A673 (cell line): Measurements from ENCODE around the gene LY86. TPM values are rescaled to one million over a fixed set of nuclear protein-coding genes. Genes with fewer than 3 reads are reported as not detected.

ENCODE experiments used
- BruUV-seq: library from RNA; stranded (reverse); fragments of 400-500 nt; replicated peaks from 2 replicates; lab custom pipeline; 2021; lab: Mats Ljungman, UMichigan
- CTCF ChIA-PET: fragments of 300-600 bp; sonication (Branson Sonifier 250); formaldehyde crosslinking; loops from one replicate; lab custom pipeline; 2022; ENCODE audit warnings: antibody characterized with exemption; lab: Charles Lee
- POLR2A ChIA-PET: fragments of 300-600 bp; sonication (Branson Sonifier 250); formaldehyde crosslinking; loops from one replicate; lab custom pipeline; 2022; ENCODE audit warnings: antibody characterized with exemption; ENCODE audit not compliant: low non-redundant PET; lab: Charles Lee
- DNase-seq: peaks from one replicate; pipeline ENCODE4 v3.0.0-alpha.2; 2015; ENCODE audit warnings: low spot score
- H3K27ac ChIP-seq: fragments of 200-600 bp; sonication (generic); 2 replicates; pipeline ENCODE4 v1.5.1; 2016; ENCODE audit warnings: mixed run types, low read depth, mild to moderate bottlenecking, mixed read lengths, antibody characterized with exemption, low read length; ENCODE audit not compliant: poor library complexity, severe bottlenecking
- H3K27me3 ChIP-seq: fragments of 200-600 bp; sonication (generic); replicated peaks from 2 replicates; pipeline ENCODE4 v1.6.1; 2017; ENCODE audit warnings: mixed run types, low read depth, mild to moderate bottlenecking, mixed read lengths, antibody characterized with exemption, low read length; ENCODE audit not compliant: insufficient read depth, poor library complexity
- H3K36me3 ChIP-seq: fragments of 200-600 bp; sonication (generic); 2 replicates; pipeline ENCODE4 v1.6.1; 2016; ENCODE audit warnings: mixed run types, mild to moderate bottlenecking, mixed read lengths, antibody characterized with exemption, low read length; ENCODE audit not compliant: insufficient read depth, poor library complexity, severe bottlenecking
- H3K4me1 ChIP-seq: fragments of 200-600 bp; sonication (generic); 2 replicates; pipeline ENCODE4 v1.6.1; 2017; ENCODE audit warnings: mixed run types, mild to moderate bottlenecking, mixed read lengths, antibody characterized with exemption, low read length; ENCODE audit not compliant: insufficient read depth, poor library complexity, severe bottlenecking
- H3K4me3 ChIP-seq: fragments of 200-600 bp; sonication (generic); 2 replicates; pipeline ENCODE4 v1.5.1; 2016; ENCODE audit warnings: low read depth, mixed run types, mild to moderate bottlenecking, mixed read lengths, low read length; ENCODE audit not compliant: poor library complexity, severe bottlenecking
- H3K9me3 ChIP-seq: fragments of 200-600 bp; sonication (generic); 2 replicates; pipeline ENCODE4 v1.6.1; 2016; ENCODE audit warnings: mixed run types, low read depth, mild to moderate bottlenecking, mixed read lengths, antibody characterized with exemption, low read length; ENCODE audit not compliant: poor library complexity, severe bottlenecking
- EZH2 ChIP-seq: fragments of 200-600 bp; sonication (generic); IDR thresholded peaks from 2 replicates; pipeline ENCODE4 v1.6.1; 2017; ENCODE audit warnings: borderline replicate concordance, low read depth, mild to moderate bottlenecking, mixed read lengths, antibody characterized with exemption, low read length; ENCODE audit not compliant: poor library complexity, severe bottlenecking
- intact Hi-C: fragments of 100-400 bp; cut with micrococcal nuclease; formaldehyde crosslinking; loops from one replicate; pipeline ENCODE4 v1.10.0; 2022; ENCODE audit not compliant: unreplicated experiment
- total RNA-seq: library from RNA; stranded (reverse); gene quantifications from 2 replicates; pipeline ENCODE4 v1.2.3, GENCODE V29; 2021
- TF ChIP-seq, protein P1 (sequence below): fragments of 300-800, 200-600 bp; sonication (generic); conservative IDR thresholded peaks from 2 replicates; pipeline ENCODE4 v1.5.1; 2017; ENCODE audit warnings: low read depth, mild to moderate bottlenecking, antibody characterized with exemption, low read length, moderate library complexity, mixed read lengths

LY86 gene
- total RNA-seq, 1 experiment from 2014 or later = not detected

DNA sequence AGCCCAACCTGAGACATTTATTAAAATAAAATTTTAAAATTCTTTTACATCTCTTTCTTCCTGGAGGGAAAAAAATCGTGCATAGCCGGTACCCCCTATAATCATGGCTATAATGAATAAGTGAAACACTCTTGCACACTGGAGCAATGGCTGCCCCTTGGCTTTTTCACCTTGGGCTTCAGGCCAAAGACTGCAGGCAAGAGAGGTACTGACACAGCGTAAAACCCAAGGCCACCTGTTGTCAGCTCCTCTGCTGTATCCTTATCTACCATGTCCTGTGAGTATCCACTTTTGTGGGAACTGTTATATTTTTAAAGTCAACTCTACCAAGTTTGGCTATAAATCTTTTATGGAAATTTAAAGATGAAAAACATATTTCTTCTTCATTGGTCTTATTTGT is 23.0 kb upstream of the LY86 start:
- intact Hi-C loops = no loop called here
- H3K27me3 ChIP-seq = no peaks in the 10 kb centered on the region
- no peak for TF ChIP-seq EZH2
- TF ChIP-seq, protein P1, sequence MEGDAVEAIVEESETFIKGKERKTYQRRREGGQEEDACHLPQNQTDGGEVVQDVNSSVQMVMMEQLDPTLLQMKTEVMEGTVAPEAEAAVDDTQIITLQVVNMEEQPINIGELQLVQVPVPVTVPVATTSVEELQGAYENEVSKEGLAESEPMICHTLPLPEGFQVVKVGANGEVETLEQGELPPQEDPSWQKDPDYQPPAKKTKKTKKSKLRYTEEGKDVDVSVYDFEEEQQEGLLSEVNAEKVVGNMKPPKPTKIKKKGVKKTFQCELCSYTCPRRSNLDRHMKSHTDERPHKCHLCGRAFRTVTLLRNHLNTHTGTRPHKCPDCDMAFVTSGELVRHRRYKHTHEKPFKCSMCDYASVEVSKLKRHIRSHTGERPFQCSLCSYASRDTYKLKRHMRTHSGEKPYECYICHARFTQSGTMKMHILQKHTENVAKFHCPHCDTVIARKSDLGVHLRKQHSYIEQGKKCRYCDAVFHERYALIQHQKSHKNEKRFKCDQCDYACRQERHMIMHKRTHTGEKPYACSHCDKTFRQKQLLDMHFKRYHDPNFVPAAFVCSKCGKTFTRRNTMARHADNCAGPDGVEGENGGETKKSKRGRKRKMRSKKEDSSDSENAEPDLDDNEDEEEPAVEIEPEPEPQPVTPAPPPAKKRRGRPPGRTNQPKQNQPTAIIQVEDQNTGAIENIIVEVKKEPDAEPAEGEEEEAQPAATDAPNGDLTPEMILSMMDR = no peak
- H3K4me1 ChIP-seq = no peaks in the 10 kb centered on the region
- H3K27ac ChIP-seq = no peak overlapping the region
- H3K9me3 ChIP-seq = no peaks in the 10 kb centered on the region
- no peak overlapping the region for H3K4me3 ChIP-seq
- DNase-seq = no peak
- no TSS peak for BruUV-seq
- POLR2A ChIA-PET = no interaction called here
- H3K36me3 ChIP-seq = no peaks in the 10 kb centered on the region
- CTCF ChIA-PET = no interaction called here

DNA sequence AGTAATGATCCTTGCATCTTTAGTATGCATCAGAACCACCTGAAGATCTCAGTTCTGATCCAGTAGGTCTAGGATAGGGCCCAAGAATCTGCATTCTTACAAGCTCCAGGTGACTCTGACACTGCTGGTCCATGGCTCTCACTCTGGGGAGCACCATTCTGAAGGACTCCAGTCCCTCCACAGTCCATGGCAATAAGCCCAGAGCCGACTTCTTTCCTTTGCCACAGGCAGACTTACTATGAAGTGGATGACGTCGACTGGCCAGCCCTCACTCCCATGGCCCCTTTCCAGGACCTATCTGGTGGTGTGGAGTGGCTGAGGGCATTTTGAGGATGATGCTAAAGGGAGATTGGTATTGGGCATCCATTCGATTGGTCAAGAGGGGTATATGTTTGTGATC is 21.8 kb upstream of the LY86 start:
- DNase-seq = no peak
- BruUV-seq = no TSS peak
- H3K9me3 ChIP-seq = no peaks in the 10 kb centered on the region
- no peaks in the 10 kb centered on the region for H3K36me3 ChIP-seq
- intact Hi-C loops = no loop called here
- no peaks in the 10 kb centered on the region for H3K27me3 ChIP-seq
- no peaks in the 10 kb centered on the region for H3K4me1 ChIP-seq
- POLR2A ChIA-PET = no interaction called here
- CTCF ChIA-PET = no interaction called here
- H3K27ac ChIP-seq = no peak overlapping the region
- H3K4me3 ChIP-seq = no peak overlapping the region
- TF ChIP-seq EZH2 = no peak
- TF ChIP-seq, protein P1 = no peak

GRCh38 chr6:6569096-6569810 is 19.3 kb upstream of the LY86 start:
- no TSS peak for BruUV-seq
- H3K36me3 ChIP-seq = no peaks in the 10 kb centered on the region
- no peaks in the 10 kb centered on the region for H3K9me3 ChIP-seq
- POLR2A ChIA-PET = no interaction called here
- H3K4me3 ChIP-seq = no peak overlapping the region
- no peaks in the 10 kb centered on the region for H3K27me3 ChIP-seq
- CTCF ChIA-PET = no interaction called here
- no peak overlapping the region for H3K27ac ChIP-seq
- intact Hi-C loops = no loop called here
- no peak for DNase-seq
- TF ChIP-seq, protein P1 = no peak
- TF ChIP-seq EZH2 = no peak
- no peaks in the 10 kb centered on the region for H3K4me1 ChIP-seq
